HG02763 (cell line): ENCODE data around the gene NT5DC4.
"Not testable (repeated sequence)": the region's sequence is repeated elsewhere in the genome, so short reads cannot be mapped to it uniquely, and the experiment has no call there.

Experiments used
- ATAC-seq: cut with Tn5 transposase; IDR thresholded peaks from one replicate; pipeline ENCODE4 v1.9.1; 2021; ENCODE audit warnings: mild to moderate bottlenecking, moderate library complexity; ENCODE audit not compliant: unreplicated experiment

NT5DC4 gene

DNA sequence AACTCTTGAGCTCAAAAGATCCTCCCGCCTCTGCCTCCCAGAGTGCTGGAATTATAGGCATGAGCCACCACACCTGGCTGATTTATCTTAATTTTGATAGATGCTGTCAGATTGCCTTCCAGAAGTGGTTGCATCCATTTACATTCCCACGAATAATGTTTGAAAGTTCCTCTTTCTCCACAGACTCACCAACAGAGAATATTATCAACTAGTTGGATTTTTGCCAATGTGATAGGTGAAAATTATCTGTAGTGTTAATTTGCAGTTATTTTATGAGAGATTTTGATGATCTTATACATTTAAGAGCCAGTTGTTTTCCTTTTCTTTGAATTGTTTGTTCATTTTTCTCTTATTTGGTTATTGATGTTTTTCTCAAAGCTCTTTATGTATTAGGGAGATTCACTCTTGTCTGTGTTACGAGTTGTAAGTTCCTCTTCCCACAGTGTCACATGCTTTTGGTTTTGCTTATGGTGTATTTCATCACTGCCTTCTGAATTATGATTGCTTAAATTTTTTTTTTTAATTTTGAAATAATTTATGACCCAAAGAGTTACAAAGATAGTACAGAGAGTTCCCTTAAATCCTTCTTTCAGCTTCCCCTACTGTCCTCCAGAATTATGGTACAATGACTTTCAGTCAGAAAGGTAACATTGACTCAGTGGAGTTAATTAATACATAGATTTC, 20.7 kb upstream of the NT5DC4 start:
- ATAC-seq = no peak

- no peak for ATAC-seq
Measured at GRCh38 chr2:112701052-112701451, 19.8 kb upstream of the NT5DC4 start.

DNA sequence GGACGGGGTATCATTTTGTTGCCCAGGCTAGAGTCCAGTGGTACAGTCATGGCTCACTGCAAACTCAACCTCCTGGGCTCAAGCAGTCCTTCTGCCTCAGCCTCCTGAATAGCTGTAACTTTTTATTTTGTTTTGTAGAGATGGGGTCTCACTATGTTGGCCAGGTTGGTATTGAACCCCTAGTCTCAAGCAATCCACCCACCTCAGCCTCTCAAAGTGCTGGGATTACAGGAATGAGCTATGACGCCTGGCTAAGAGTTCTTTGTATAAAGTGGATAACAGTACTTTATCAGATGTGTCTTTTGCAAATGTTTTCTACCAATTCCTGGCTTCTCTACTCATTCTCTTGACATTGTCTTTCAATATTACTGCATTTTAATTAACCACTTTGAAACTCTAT, 17.1 kb upstream of the NT5DC4 start:
- ATAC-seq = no peak

DNA sequence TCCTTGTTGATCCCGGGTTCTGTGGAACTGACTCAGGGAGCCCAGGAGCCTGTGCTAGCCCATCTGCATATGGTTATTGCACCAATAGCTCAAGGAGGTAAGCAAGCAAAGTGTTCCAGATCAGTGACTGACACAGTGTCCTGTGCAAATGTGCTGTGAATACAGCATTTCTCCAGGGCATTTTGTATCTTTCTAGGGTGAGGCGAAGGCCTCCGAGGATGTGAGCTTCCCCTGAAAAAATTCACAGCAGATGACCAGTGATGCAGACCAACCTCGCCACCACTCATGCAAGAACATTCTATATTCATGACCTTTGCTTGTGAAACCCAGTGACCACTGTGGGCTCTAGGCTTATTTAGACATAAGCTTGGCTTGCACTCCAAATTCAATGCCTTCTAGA, 15.2 kb upstream of the NT5DC4 start:
- no peak for ATAC-seq

- ATAC-seq = peak; percentile 37
Measured at GRCh38 chr2:112706170-112706664, 14.6 kb upstream of the NT5DC4 start.

GRCh38 chr2:112706947-112707346, 13.9 kb upstream of the NT5DC4 start:
- ATAC-seq = not testable (repeated sequence)

- no peak for ATAC-seq
Measured at GRCh38 chr2:112708968-112709367, 11.9 kb upstream of the NT5DC4 start.

GRCh38 chr2:112709703-112710102, 11.1 kb upstream of the NT5DC4 start:
- no peak for ATAC-seq

- no peak for ATAC-seq
Measured at GRCh38 chr2:112710956-112711750, 9.7 kb upstream of the NT5DC4 start.

DNA sequence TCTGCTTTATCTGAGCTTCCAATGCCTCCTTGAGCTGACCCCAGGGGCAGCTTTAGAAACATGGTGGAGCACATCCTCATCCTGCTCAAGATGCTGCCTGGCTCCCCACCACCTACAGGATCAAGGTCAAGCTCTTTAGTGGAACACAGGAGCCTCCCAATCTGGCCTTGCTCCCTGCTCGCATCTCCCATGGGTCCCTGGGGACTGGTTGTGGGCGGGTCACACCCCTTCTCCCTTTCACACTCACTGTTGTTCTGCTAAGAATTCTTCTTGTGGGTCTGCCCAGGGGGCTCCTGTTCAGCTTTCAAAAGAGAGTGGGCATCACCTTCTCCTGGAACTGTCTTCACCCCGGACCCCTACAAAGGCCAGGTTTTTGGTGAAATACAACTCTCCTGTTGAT, 8.4 kb upstream of the NT5DC4 start:
- no peak for ATAC-seq

- ATAC-seq = no peak
Measured at GRCh38 chr2:112712903-112713584, 7.8 kb upstream of the NT5DC4 start.

DNA sequence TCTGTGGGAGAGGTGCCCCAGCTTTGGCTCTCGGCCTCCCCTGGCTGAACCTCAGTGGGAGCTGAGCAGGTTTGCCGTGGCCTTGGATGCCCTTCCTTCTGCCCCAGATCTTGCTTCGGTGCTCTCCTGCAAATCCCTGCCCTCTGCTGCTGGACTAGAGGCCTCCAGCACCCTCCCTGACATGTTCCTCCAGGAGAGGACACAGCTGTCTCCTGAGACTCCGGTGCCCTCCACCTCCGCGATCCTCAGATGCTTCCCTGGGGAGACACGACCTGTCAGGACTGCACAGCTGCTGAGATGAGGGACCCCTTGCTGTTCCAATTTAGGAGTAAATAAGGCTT, 7.3 kb upstream of the NT5DC4 start:
- ATAC-seq = no peak

DNA sequence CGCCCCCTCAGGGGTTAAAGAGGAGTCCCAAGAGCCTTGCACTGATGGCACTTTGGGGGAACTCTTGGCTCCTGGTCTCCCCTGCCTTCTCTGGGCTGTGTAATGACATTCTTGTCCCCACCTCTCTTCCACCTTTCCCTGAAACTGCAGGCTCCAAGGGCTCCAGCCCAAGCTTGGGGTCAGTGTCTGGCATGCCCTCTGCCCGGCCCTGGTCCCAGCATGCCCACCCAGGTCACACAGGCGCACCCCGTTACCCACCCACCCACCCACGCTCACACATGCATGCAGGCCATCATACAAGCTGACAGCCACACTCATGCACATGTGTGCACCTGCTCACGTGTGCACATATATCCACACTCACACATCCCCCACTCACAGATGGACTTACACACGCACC, 6.9 kb upstream of the NT5DC4 start:
- no peak for ATAC-seq

- no peak for ATAC-seq
Measured at GRCh38 chr2:112714331-112714730, 6.5 kb upstream of the NT5DC4 start.

- ATAC-seq = no peak
Measured at GRCh38 chr2:112714836-112715631, 5.8 kb upstream of the NT5DC4 start.

- ATAC-seq = not testable (repeated sequence)
Measured at GRCh38 chr2:112716094-112716493, 4.7 kb upstream of the NT5DC4 start.

DNA sequence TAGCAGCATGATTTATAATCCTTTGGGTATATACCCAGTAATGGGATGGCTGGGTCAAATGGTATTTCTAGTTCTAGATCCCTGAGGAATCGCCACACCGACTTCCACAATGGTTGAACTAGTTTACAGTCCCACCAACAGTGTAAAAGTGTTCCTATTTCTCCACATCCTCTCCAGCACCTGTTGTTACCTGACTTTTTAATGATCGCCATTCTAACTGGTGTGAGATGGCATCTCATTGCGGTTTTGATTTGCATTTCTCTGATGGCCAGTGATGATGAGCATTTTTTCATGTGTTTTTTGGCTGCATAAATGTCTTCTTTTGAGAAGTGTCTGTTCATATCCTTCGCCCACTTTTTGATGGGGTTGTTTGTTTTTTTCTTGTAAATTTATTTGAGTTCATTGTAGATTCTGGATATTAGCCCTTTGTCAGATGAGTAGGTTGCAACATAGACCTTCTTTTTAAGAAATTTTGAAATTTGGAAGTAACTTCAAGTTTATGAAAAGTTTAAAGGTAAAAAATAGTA, 3.9 kb upstream of the NT5DC4 start:
- ATAC-seq = not testable (repeated sequence)

- ATAC-seq = no peak
Measured at GRCh38 chr2:112718863-112719370, 1.9 kb upstream of the NT5DC4 start.

DNA sequence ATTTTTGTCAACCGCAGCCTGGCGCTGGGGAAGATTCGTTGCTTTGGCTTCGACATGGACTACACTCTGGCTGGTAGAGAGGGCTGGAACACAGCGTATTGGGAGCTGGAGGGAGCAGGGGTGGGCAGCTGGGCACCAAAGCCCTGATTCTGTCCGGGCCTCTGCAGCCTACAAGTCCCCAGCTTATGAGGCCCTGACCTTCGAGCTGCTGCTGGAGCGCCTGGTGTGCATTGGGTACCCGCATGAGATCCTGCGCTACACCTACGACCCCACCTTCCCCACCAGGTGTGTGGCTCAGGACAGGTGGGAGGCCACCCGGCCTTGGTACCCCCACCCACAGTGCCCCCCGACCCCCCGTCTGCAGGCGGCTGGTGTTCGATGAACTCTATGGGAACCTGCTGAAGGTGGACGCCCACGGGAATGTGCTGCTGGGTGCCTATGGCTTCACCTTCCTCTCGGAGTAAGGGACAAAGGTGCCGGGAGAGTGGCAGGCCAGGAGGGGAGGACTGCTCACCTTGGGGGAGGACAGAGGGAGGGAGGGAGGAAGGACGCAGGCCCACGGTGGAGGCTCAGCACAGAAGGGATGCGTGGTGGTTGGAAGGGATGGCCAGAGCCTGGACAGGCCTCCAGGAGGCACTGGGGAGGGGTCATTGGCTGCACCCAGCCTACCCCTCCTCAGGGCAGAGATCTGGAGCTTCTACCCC, 1.2 kb downstream of the NT5DC4 start:
- ATAC-seq = no peak
